ENCODE measurements around the gene SELENOM.

Gene SELENOM

GRCh38 chr22:31141551-31141950 lies 34.2 kb upstream of the SELENOM start:
- no peaks in the 10 kb centered on the region for H3K36me3 ChIP-seq (ENCODE audit: control insufficient read depth in 1 of 2, insufficient read depth in 2 of 2, low read depth in 1 of 2, low read length in 2 of 2)

GRCh38 chr22:31140746-31141145 lies 33.4 kb upstream of the SELENOM start:
- WGBS, result 76% methylated on average over 5 of the region's 5 CpGs

More at GRCh38 chr22:31141551-31141950, 34.2 kb upstream of the SELENOM start:
- no peak overlapping the region for H2BK12ac ChIP-seq (ENCODE audit: low read length in 2 of 2)
- no peak overlapping the region for H3K9ac ChIP-seq (ENCODE audit: low read length)
- peaks cover 23 to 57% of the 10 kb centered on the region in 2 experiments for H3K27me3 ChIP-seq (ENCODE audit: control insufficient read depth in 1 of 2, insufficient read depth in 1 of 2, low read length in 2 of 2)
- H2AK5ac ChIP-seq (ENCODE audit: low read length, severe bottlenecking), result no peak overlapping the region
- no peak overlapping the region for H4K91ac ChIP-seq (ENCODE audit: low read length)
- no peaks in the 10 kb centered on the region for H3K79me1 ChIP-seq (replicated peaks; ENCODE audit: low read length, poor library complexity, severe bottlenecking)
- no peak overlapping the region for H3K18ac ChIP-seq (ENCODE audit: low read depth in 1 of 2, low read length in 2 of 2)
- WGBS, result 73% methylated on average over 2 of the region's 2 CpGs
- H3K4me2 ChIP-seq (ENCODE audit: low read length, poor library complexity, severe bottlenecking), result no peak overlapping the region
- no peak overlapping the region for H3K27ac ChIP-seq (ENCODE audit: low read length, poor library complexity, severe bottlenecking)
- H3K4me1 ChIP-seq (ENCODE audit: control insufficient read depth, insufficient read depth, low read depth, low read length), result peaks cover 15% of the 10 kb centered on the region
- H3K14ac ChIP-seq (ENCODE audit: low read length in 2 of 2), result no peak overlapping the region
- no peak for DNase-seq
- H3K4ac ChIP-seq (ENCODE audit: low read depth in 1 of 2, low read length in 2 of 2), result no peak overlapping the region
- peaks cover 7% of the 10 kb centered on the region for H3K9me3 ChIP-seq (ENCODE audit: control insufficient read depth, low read length)
- no peak overlapping the region for H2BK120ac ChIP-seq (ENCODE audit: low read depth, low read length)
- H2BK5ac ChIP-seq (ENCODE audit: low read depth, low read length, poor library complexity, severe bottlenecking), result no peak overlapping the region
- H2BK15ac ChIP-seq (ENCODE audit: low read depth, poor library complexity, severe bottlenecking), result no peak overlapping the region
- H3K4me3 ChIP-seq (ENCODE audit: insufficient read depth in 1 of 2, low read depth in 1 of 2, low read length in 2 of 2), result no peak overlapping the region
- no peak overlapping the region for H4K8ac ChIP-seq (ENCODE audit: low read length)
- no peak overlapping the region for H3K23ac ChIP-seq (ENCODE audit: low read length in 2 of 2)
- H2AFZ ChIP-seq (ENCODE audit: low read depth, low read length), result no peak overlapping the region

DNA sequence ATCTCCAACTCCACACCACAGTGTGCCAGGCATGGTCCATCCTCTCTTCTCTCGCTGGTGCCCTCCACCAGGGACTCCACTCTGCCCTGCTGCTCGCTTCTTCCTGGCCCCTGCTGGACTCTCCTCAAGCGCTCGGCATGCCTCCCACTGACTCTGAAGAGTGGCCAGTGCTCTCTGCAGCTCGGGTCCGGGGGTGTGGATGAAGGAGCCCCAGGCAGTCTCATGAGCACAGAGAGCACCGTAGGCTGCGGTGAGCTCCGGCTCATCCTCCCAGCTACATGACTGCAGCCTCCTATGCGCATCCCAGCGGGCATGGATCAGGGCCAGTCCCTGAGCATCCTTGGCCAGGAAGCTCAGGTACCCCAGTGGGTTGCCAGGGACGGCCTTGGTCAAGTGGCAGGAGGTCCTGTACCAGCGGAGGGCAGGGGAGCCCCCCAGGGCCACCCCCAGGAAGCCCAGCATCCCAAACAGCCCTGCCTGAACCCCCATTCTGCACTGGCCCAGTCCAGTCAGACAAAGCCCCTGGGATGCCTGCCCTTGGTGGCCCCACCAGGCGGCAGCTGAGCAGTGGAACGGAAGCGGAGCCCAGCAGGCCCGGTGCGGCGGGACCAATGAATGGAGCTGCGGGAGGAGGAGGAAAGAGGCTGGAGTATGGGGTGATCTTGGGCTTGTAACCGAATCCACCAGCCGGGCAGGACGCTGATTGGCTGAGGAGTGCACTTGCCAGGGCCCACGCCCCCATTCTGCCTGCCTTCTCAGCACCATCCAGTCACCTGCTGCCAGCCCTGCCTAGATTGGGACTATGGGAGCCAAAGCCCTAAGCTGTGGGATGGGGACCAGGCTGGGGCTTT lies 32.7 kb upstream of the SELENOM start, which contains the start of gene PLA2G3:
PLA2G3 (minus strand) TSS at position 643 of the 851 bp plus-strand sequence; CDS start at position 489, 154 bp downstream.
- H3K4me2 ChIP-seq (ENCODE audit: low read length, poor library complexity, severe bottlenecking), result no peak within 1 kb of the TSS
- H4K8ac ChIP-seq (ENCODE audit: low read length), result no peak within 1 kb of the TSS
- no peak within 1 kb of the TSS for H3K27ac ChIP-seq (ENCODE audit: low read length, poor library complexity, severe bottlenecking)
- H2AK5ac ChIP-seq (ENCODE audit: low read length, severe bottlenecking), result no peak within 1 kb of the TSS
- H3K36me3 ChIP-seq (ENCODE audit: control insufficient read depth in 1 of 2, insufficient read depth in 2 of 2, low read depth in 1 of 2, low read length in 2 of 2), result no peaks in the 10 kb centered on the region
- H3K9ac ChIP-seq (ENCODE audit: low read length), result no peak within 1 kb of the TSS
- H2BK12ac ChIP-seq (ENCODE audit: low read length in 2 of 2), result no peak within 1 kb of the TSS
- H3K14ac ChIP-seq (ENCODE audit: low read length in 2 of 2), result peak within 1 kb of the TSS in 1 of 2 experiments; percentile 9
- H3K23ac ChIP-seq (ENCODE audit: low read length in 2 of 2), result no peak within 1 kb of the TSS
- no peak within 1 kb of the TSS for H2BK120ac ChIP-seq (ENCODE audit: low read depth, low read length)
- 46% methylated on average over 18 of the region's 24 CpGs for WGBS
- no peak within 1 kb of the TSS for H3K4me3 ChIP-seq (ENCODE audit: insufficient read depth in 1 of 2, low read depth in 1 of 2, low read length in 2 of 2)
- no peak within 1 kb of the TSS for H2AFZ ChIP-seq (ENCODE audit: low read depth, low read length)
- H3K79me1 ChIP-seq (replicated peaks; ENCODE audit: low read length, poor library complexity, severe bottlenecking), result no peaks in the 10 kb centered on the region
- H4K91ac ChIP-seq (ENCODE audit: low read length), result no peak within 1 kb of the TSS
- H2BK15ac ChIP-seq (ENCODE audit: low read depth, poor library complexity, severe bottlenecking), result peak within 1 kb of the TSS; percentile 41
- peaks cover 7% of the 10 kb centered on the region for H3K9me3 ChIP-seq (ENCODE audit: control insufficient read depth, low read length)
- no peak within 1 kb of the TSS for H2BK5ac ChIP-seq (ENCODE audit: low read depth, low read length, poor library complexity, severe bottlenecking)
- no peak within 1 kb of the TSS for H3K4ac ChIP-seq (ENCODE audit: low read depth in 1 of 2, low read length in 2 of 2)
- H3K4me1 ChIP-seq (ENCODE audit: control insufficient read depth, insufficient read depth, low read depth, low read length), result peaks cover 15% of the 10 kb centered on the region
- peaks cover 23 to 72% of the 10 kb centered on the region in 2 experiments for H3K27me3 ChIP-seq (ENCODE audit: control insufficient read depth in 1 of 2, insufficient read depth in 1 of 2, low read length in 2 of 2)
- H3K18ac ChIP-seq (ENCODE audit: low read depth in 1 of 2, low read length in 2 of 2), result no peak within 1 kb of the TSS
- DNase-seq, result peak; percentile 72

More at GRCh38 chr22:31140746-31141145, 33.4 kb upstream of the SELENOM start:
- H2BK12ac ChIP-seq (ENCODE audit: low read length in 2 of 2), result no peak overlapping the region
- H3K27ac ChIP-seq (ENCODE audit: low read length, poor library complexity, severe bottlenecking), result no peak overlapping the region
- H2BK5ac ChIP-seq (ENCODE audit: low read depth, low read length, poor library complexity, severe bottlenecking), result no peak overlapping the region
- H3K27me3 ChIP-seq (ENCODE audit: control insufficient read depth in 1 of 2, insufficient read depth in 1 of 2, low read length in 2 of 2), result peaks cover 23 to 65% of the 10 kb centered on the region in 2 experiments
- no peak overlapping the region for H3K4me3 ChIP-seq (ENCODE audit: insufficient read depth in 1 of 2, low read depth in 1 of 2, low read length in 2 of 2)
- H3K9ac ChIP-seq (ENCODE audit: low read length), result no peak overlapping the region
- H3K4me1 ChIP-seq (ENCODE audit: control insufficient read depth, insufficient read depth, low read depth, low read length), result peaks cover 15% of the 10 kb centered on the region
- H3K79me1 ChIP-seq (replicated peaks; ENCODE audit: low read length, poor library complexity, severe bottlenecking), result no peaks in the 10 kb centered on the region
- no peak overlapping the region for H2AK5ac ChIP-seq (ENCODE audit: low read length, severe bottlenecking)
- no peak overlapping the region for H3K18ac ChIP-seq (ENCODE audit: low read depth in 1 of 2, low read length in 2 of 2)
- no peak overlapping the region for H3K4ac ChIP-seq (ENCODE audit: low read depth in 1 of 2, low read length in 2 of 2)
- no peak overlapping the region for H3K14ac ChIP-seq (ENCODE audit: low read length in 2 of 2)
- peaks cover 7% of the 10 kb centered on the region for H3K9me3 ChIP-seq (ENCODE audit: control insufficient read depth, low read length)
- H4K91ac ChIP-seq (ENCODE audit: low read length), result no peak overlapping the region
- no peaks in the 10 kb centered on the region for H3K36me3 ChIP-seq (ENCODE audit: control insufficient read depth in 1 of 2, insufficient read depth in 2 of 2, low read depth in 1 of 2, low read length in 2 of 2)
- no peak overlapping the region for H2BK120ac ChIP-seq (ENCODE audit: low read depth, low read length)
- H3K23ac ChIP-seq (ENCODE audit: low read length in 2 of 2), result no peak overlapping the region
- H4K8ac ChIP-seq (ENCODE audit: low read length), result no peak overlapping the region
- DNase-seq, result no peak
- H2BK15ac ChIP-seq (ENCODE audit: low read depth, poor library complexity, severe bottlenecking), result peak overlapping the region; percentile 41
- H3K4me2 ChIP-seq (ENCODE audit: low read length, poor library complexity, severe bottlenecking), result no peak overlapping the region
- no peak overlapping the region for H2AFZ ChIP-seq (ENCODE audit: low read depth, low read length)

GRCh38 chr22:31139066-31139465 lies 31.7 kb upstream of the SELENOM start:
- H3K27ac ChIP-seq (ENCODE audit: low read length, poor library complexity, severe bottlenecking), result no peak overlapping the region
- no peak overlapping the region for H4K8ac ChIP-seq (ENCODE audit: low read length)
- no peak overlapping the region for H2AFZ ChIP-seq (ENCODE audit: low read depth, low read length)
- DNase-seq, result no peak
- H3K9me3 ChIP-seq (ENCODE audit: control insufficient read depth, low read length), result no peaks in the 10 kb centered on the region
- no peak overlapping the region for H2AK5ac ChIP-seq (ENCODE audit: low read length, severe bottlenecking)
- peaks cover 23 to 73% of the 10 kb centered on the region in 2 experiments for H3K27me3 ChIP-seq (ENCODE audit: control insufficient read depth in 1 of 2, insufficient read depth in 1 of 2, low read length in 2 of 2)
- no peak overlapping the region for H2BK120ac ChIP-seq (ENCODE audit: low read depth, low read length)
- no peak overlapping the region for H2BK15ac ChIP-seq (ENCODE audit: low read depth, poor library complexity, severe bottlenecking)
- no peak overlapping the region for H2BK12ac ChIP-seq (ENCODE audit: low read length in 2 of 2)
- H3K9ac ChIP-seq (ENCODE audit: low read length), result no peak overlapping the region
- H3K36me3 ChIP-seq (ENCODE audit: control insufficient read depth in 1 of 2, insufficient read depth in 2 of 2, low read depth in 1 of 2, low read length in 2 of 2), result no peaks in the 10 kb centered on the region
- H3K23ac ChIP-seq (ENCODE audit: low read length in 2 of 2), result no peak overlapping the region
- no peak overlapping the region for H4K91ac ChIP-seq (ENCODE audit: low read length)
- peaks cover 15% of the 10 kb centered on the region for H3K4me1 ChIP-seq (ENCODE audit: control insufficient read depth, insufficient read depth, low read depth, low read length)
- no peak overlapping the region for H3K4me2 ChIP-seq (ENCODE audit: low read length, poor library complexity, severe bottlenecking)
- no peaks in the 10 kb centered on the region for H3K79me1 ChIP-seq (replicated peaks; ENCODE audit: low read length, poor library complexity, severe bottlenecking)
- no peak overlapping the region for H3K14ac ChIP-seq (ENCODE audit: low read length in 2 of 2)
- no peak overlapping the region for H2BK5ac ChIP-seq (ENCODE audit: low read depth, low read length, poor library complexity, severe bottlenecking)
- 88% methylated on average over 2 of the region's 3 CpGs for WGBS
- no peak overlapping the region for H3K4ac ChIP-seq (ENCODE audit: low read depth in 1 of 2, low read length in 2 of 2)
- H3K18ac ChIP-seq (ENCODE audit: low read depth in 1 of 2, low read length in 2 of 2), result no peak overlapping the region
- no peak overlapping the region for H3K4me3 ChIP-seq (ENCODE audit: insufficient read depth in 1 of 2, low read depth in 1 of 2, low read length in 2 of 2)

Data from mesenchymal stem cell (in vitro differentiated cells and primary cell).